Sigmoid colon (tissue), 4 donors: ENCODE data around the gene ZNF48.

ENCODE experiments used
- POLR2AphosphoS5 ChIP-seq, 4 donors: sonication (generic); formaldehyde crosslinking; IDR thresholded peaks; one replicate each; pipeline ENCODE4 v1.6.1; 2017; ENCODE audit warnings: antibody characterized with exemption in 4 of 4
- TF ChIP-seq, protein P1 (sequence below), 4 experiments: fragments of 450-650 bp in 3 of 4; fragments of 200-600 bp in 1 of 4; IDR thresholded peaks; one replicate each; pipeline ENCODE4 v1.5.1; 2016 to 2019; ENCODE audit warnings: antibody characterized with exemption in 4 of 4, mild to moderate bottlenecking in 3 of 4, moderate library complexity in 2 of 4

DNA sequence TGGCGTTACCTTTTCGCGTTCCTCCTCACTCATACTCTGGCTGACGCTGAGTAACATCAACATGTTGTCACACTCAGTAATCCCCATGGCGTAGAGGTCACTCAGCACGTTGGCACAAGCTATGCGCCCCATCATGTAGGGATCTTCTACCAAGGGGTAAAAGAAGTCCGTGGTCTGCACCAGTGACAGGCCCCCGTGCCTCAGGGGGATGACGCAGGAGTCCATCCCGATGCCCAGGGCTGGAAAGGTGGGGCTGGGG is 49.9 kb downstream of the ZNF48 start:
- TF ChIP-seq, protein P1, sequence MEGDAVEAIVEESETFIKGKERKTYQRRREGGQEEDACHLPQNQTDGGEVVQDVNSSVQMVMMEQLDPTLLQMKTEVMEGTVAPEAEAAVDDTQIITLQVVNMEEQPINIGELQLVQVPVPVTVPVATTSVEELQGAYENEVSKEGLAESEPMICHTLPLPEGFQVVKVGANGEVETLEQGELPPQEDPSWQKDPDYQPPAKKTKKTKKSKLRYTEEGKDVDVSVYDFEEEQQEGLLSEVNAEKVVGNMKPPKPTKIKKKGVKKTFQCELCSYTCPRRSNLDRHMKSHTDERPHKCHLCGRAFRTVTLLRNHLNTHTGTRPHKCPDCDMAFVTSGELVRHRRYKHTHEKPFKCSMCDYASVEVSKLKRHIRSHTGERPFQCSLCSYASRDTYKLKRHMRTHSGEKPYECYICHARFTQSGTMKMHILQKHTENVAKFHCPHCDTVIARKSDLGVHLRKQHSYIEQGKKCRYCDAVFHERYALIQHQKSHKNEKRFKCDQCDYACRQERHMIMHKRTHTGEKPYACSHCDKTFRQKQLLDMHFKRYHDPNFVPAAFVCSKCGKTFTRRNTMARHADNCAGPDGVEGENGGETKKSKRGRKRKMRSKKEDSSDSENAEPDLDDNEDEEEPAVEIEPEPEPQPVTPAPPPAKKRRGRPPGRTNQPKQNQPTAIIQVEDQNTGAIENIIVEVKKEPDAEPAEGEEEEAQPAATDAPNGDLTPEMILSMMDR (IDR thresholded peaks at IDR 0.05) = no peak
- TF ChIP-seq POLR2AphosphoS5 (IDR thresholded peaks at IDR 0.05) = no peak
